Body of pancreas (tissue), 4 donors: Measurements from ENCODE around the gene CDC45. TPM values are rescaled to one million over a fixed set of nuclear protein-coding genes. Genes with fewer than 3 reads are reported as not detected.

Source experiments
- ATAC-seq: fragments of 150-250 bp; one replicate; pipeline ENCODE4 v1.9.1; 2016
- DNase-seq, 4 donors: peaks; one replicate each; pipeline ENCODE4 v3.0.0-alpha.2; 2019
- H3K27ac ChIP-seq, 4 donors: fragments of 200-600 bp; sonication (generic); 1 replicate in 3 of 4; 2 replicates in 1 of 4; pipeline versions ENCODE4 v1.5.1 to v1.6.1; 2016 to 2019; ENCODE audit warnings: mild to moderate bottlenecking in 1 of 4, mixed read lengths in 1 of 4, moderate library complexity in 1 of 4
- H3K27me3 ChIP-seq, 2 donors: fragments of 200-600 bp; sonication (generic); one replicate each; pipeline ENCODE4 v1.6.0; 2016; ENCODE audit warnings: mild to moderate bottlenecking in 1 of 2
- H3K36me3 ChIP-seq, 2 donors: fragments of 200-600 bp; sonication (generic); replicated peaks in 1 of 2; 2 replicates each; pipeline ENCODE4 v1.5.1; 2016; ENCODE audit warnings: low read depth in 2 of 2; ENCODE audit not compliant: insufficient read depth in 1 of 2
- H3K4me1 ChIP-seq: fragments of 200-600 bp; sonication (generic); one replicate; pipeline ENCODE4 v1.6.0; 2016
- H3K4me3 ChIP-seq, 2 donors: fragments of 200-600 bp; sonication (generic); 1 replicate in 1 of 2; 2 replicates in 1 of 2; pipeline ENCODE4 v1.5.1; 2016 to 2019
- H3K9me3 ChIP-seq, 3 donors: fragments of 200-600 bp; sonication (generic); 1 replicate in 2 of 3; 2 replicates in 1 of 3; pipeline ENCODE4 v1.5.1; 2016
- POLR2A ChIP-seq, 3 donors: fragments of 450-650 bp; IDR thresholded peaks; one replicate each; pipeline ENCODE4 v1.6.1; 2016; ENCODE audit warnings: antibody characterized with exemption in 3 of 3, mild to moderate bottlenecking in 2 of 3
- WGBS, 2 donors: methylation state at CpG; one replicate each; pipeline ENCODE4 v1.1.5; 2017; 5-methylcytosine and 5-hydroxymethylcytosine counted together
- intact Hi-C: fragments of 100-400 bp; cut with DNase I; formaldehyde crosslinking; loops from one replicate; pipeline ENCODE4 v1.15.1; 2023
- total RNA-seq, 2 donors: library from RNA; depleted of rRNA; stranded (reverse); fragments of >200 nt; gene quantifications; one replicate each; pipeline ENCODE4 v1.1.0, GENCODE V29; 2016
- TF ChIP-seq, protein P1 (sequence below), 7 experiments: fragments of 450-650 bp in 4 of 7; fragments of 200-600 bp in 3 of 7; sonication (generic) in 3 of 7; IDR thresholded peaks; one replicate each; pipeline ENCODE4 v1.5.1; 2016 to 2019; ENCODE audit warnings: antibody characterized with exemption in 7 of 7

CDC45 gene
- total RNA-seq, 2 donors from 2014 or later, result not detected

DNA sequence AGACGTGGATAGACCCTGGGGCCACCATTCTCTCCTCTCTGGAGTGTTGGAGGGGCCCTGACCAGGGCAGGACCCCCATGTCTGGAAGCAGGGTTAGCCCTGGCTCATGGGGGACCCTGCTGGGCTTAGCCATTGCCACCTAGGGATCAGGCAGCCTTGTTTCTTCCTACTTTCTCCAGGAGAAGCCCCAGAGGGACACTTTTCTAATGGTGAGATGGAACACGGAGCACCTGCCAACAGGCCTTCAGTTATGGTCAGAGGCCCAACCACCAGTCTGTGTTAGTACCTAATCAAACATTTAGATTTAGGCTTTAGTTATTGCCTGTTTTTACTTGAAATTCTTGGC lies 30.3 kb upstream of the CDC45 start:
- H3K4me3 ChIP-seq, result no peak overlapping the region
- H3K27ac ChIP-seq, result no peak overlapping the region
- intact Hi-C loops, result no loop called here
- 69 to 76% methylated on average over 2 of the region's 2 CpGs for WGBS, 2 donors
- no peaks in the 10 kb centered on the region for H3K27me3 ChIP-seq
- peaks cover 38% of the 10 kb centered on the region for H3K4me1 ChIP-seq
- no peaks in the 10 kb centered on the region for H3K9me3 ChIP-seq
- TF ChIP-seq POLR2A (IDR thresholded peaks at IDR 0.05), result no peak
- TF ChIP-seq, protein P1, sequence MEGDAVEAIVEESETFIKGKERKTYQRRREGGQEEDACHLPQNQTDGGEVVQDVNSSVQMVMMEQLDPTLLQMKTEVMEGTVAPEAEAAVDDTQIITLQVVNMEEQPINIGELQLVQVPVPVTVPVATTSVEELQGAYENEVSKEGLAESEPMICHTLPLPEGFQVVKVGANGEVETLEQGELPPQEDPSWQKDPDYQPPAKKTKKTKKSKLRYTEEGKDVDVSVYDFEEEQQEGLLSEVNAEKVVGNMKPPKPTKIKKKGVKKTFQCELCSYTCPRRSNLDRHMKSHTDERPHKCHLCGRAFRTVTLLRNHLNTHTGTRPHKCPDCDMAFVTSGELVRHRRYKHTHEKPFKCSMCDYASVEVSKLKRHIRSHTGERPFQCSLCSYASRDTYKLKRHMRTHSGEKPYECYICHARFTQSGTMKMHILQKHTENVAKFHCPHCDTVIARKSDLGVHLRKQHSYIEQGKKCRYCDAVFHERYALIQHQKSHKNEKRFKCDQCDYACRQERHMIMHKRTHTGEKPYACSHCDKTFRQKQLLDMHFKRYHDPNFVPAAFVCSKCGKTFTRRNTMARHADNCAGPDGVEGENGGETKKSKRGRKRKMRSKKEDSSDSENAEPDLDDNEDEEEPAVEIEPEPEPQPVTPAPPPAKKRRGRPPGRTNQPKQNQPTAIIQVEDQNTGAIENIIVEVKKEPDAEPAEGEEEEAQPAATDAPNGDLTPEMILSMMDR (IDR thresholded peaks at IDR 0.05), result no peak
- peaks cover 0 to 4% of the 10 kb centered on the region in 2 donors for H3K36me3 ChIP-seq
- ATAC-seq (no peak), DNase-seq (no peak)

DNA sequence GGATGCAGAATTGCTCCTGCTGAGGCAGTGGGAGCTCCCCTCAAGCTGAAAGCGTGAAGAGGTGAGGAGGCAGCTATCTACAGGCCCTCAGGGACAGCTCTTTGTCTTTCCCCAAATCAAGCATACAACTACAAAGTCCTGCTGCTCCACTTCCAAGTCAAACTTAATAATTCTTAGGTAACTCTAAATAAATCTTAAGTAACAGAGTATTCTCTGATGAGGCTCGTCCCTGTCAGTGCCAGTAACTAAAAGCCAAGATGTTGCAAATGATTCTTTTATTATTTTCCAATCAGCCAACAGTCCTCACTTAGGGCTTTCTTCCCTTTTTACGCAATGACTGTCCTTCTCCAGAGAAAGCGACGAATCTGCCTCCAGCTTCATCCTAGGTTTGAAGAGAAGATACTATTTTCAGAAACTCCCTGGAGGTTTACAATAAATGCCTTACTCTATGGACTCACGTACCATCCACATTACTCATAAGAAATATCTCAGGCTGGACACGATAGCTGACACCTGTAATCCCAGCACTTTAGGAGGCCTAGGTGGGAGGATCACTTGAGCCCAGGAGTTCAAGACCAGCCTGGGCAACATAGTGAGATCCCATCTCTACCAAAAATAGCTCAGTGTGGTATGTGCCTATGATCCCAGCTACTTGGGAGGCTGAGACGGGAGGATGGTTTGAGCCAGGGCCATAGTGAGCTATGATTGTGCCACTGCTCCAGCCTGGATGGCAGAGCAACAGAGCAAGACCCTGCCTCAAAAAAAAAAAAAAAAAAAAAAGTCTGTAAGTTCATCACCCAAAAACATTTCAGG lies 29.2 kb upstream of the CDC45 start:
- intact Hi-C loops, result no loop called here
- 84 to 85% methylated on average over 8 of the region's 8 CpGs for WGBS, 2 donors
- TF ChIP-seq POLR2A (IDR thresholded peaks at IDR 0.05), result no peak
- TF ChIP-seq, protein P1 (IDR thresholded peaks at IDR 0.05), result no peak
- H3K4me1 ChIP-seq, result peaks cover 27% of the 10 kb centered on the region
- no peaks in the 10 kb centered on the region for H3K9me3 ChIP-seq
- no peak overlapping the region for H3K4me3 ChIP-seq
- no peaks in the 10 kb centered on the region for H3K27me3 ChIP-seq
- ATAC-seq, result no peak
- no peak for DNase-seq
- H3K27ac ChIP-seq, result no peak overlapping the region
- peaks cover 0 to 12% of the 10 kb centered on the region in 2 donors for H3K36me3 ChIP-seq

DNA sequence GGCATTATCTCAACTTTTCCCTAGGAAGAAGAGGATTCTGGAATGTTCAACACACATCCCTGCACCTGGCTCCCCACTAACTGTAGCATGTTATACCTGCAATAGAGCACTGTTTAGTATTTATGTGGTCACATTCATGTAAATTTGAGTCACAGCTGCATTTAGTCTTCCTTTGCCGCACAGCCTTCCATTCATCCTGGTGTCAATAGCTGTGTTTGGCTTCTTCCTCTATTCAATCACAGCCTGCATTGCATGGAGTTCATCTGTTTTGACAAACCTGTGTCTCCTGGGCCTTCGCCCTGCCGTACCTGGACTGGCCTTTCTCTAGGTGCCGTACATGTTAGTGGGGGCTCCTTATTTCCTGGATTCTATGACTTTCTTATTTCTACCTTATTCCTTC lies 28.1 kb upstream of the CDC45 start:
- intact Hi-C loops, result no loop called here
- H3K27ac ChIP-seq, result no peak overlapping the region
- 93 to 96% methylated on average over 4 of the region's 4 CpGs for WGBS, 2 donors
- DNase-seq (no peak), ATAC-seq (no peak)
- H3K27me3 ChIP-seq, result no peaks in the 10 kb centered on the region
- no peaks in the 10 kb centered on the region for H3K9me3 ChIP-seq
- TF ChIP-seq, protein P1 (IDR thresholded peaks at IDR 0.05), result no peak
- TF ChIP-seq POLR2A (IDR thresholded peaks at IDR 0.05), result no peak
- peaks cover 0 to 21% of the 10 kb centered on the region in 2 donors for H3K36me3 ChIP-seq
- H3K4me1 ChIP-seq, result peaks cover 17% of the 10 kb centered on the region
- H3K4me3 ChIP-seq, result no peak overlapping the region

DNA sequence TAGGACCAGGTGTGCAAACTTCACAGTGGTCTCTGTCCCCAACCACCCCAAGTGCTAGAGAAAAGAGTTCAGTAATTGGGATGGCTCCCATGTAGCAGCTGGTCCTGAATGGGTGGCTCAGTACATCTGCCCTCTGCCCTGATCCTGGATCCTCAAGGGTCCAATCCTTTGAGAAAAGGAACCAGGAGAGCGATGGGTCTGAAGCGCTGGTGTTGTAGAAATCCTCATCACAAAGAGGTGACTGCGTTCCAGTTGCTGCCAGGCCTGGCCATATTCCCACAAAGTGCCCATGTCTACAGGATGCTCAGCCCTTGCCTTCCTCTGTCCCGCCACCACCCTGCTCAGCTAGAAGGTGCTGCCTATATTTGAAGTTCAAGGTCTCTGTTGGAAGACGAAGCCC lies 26.0 kb upstream of the CDC45 start:
- intact Hi-C loops, result no loop called here
- Histone ChIP-seq H3K4me3 (no peak overlapping the region), H3K27me3 (no peaks in the 10 kb centered on the region), H3K27ac (no peak overlapping the region), H3K36me3 (peaks cover 0 to 28% of the 10 kb centered on the region in 2 donors), H3K9me3 (no peaks in the 10 kb centered on the region), H3K4me1 (peaks cover 8% of the 10 kb centered on the region)
- DNase-seq, result no peak
- TF ChIP-seq, protein P1 (IDR thresholded peaks at IDR 0.05), result no peak
- no peak for TF ChIP-seq POLR2A (IDR thresholded peaks at IDR 0.05)
- ATAC-seq, result no peak
- 72 to 95% methylated on average over 4 to 5 of the region's 5 CpGs for WGBS, 2 donors

DNA sequence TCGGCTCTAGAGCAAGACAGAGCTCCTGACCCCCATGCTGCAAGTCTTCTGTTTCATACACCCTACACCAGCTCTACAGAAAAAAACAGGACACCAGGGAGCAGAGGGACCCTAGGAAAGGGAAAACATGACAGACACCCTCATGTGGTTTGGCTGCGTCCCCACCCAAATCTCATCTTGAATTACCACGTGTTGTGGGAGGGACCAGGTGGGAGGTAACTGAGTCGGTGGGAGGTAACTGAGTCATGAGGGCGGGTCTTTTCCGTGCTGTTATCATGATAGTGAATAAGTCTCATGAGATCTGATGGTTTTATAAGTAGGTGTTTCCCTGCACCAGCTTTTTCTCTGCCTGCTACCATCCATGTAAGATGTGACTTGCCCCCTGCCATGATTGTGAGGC lies 25.6 kb upstream of the CDC45 start:
- TF ChIP-seq POLR2A (IDR thresholded peaks at IDR 0.05), result no peak
- TF ChIP-seq, protein P1 (IDR thresholded peaks at IDR 0.05), result no peak
- H3K27ac ChIP-seq, result no peak overlapping the region
- H3K36me3 ChIP-seq, result peaks cover 0 to 28% of the 10 kb centered on the region in 2 donors
- DNase-seq (no peak), ATAC-seq (no peak)
- H3K27me3 ChIP-seq, result no peaks in the 10 kb centered on the region
- no peaks in the 10 kb centered on the region for H3K9me3 ChIP-seq
- intact Hi-C loops, result no loop called here
- peaks cover 4% of the 10 kb centered on the region for H3K4me1 ChIP-seq
- H3K4me3 ChIP-seq, result no peak overlapping the region
- WGBS, 2 donors, result 82% methylated on average over 6 of the region's 6 CpGs
